Vagina (tissue), 2 donors: ENCODE measurements around the gene BCAT1.

Experiments
- POLR2A ChIP-seq, 2 donors: fragments of 450-650 bp; IDR thresholded peaks; one replicate each; pipeline ENCODE4 v1.6.1; 2017; ENCODE audit warnings: antibody characterized with exemption in 2 of 2, mild to moderate bottlenecking in 2 of 2, moderate library complexity in 2 of 2
- TF ChIP-seq, protein P1 (sequence below), 3 experiments: fragments of 450-650 bp in 2 of 3; fragments of 200-600 bp in 1 of 3; sonication (generic) in 1 of 3; IDR thresholded peaks; one replicate each; pipeline ENCODE4 v1.5.1; 2017 to 2019; ENCODE audit warnings: antibody characterized with exemption in 3 of 3, mild to moderate bottlenecking in 2 of 3, moderate library complexity in 2 of 3

DNA sequence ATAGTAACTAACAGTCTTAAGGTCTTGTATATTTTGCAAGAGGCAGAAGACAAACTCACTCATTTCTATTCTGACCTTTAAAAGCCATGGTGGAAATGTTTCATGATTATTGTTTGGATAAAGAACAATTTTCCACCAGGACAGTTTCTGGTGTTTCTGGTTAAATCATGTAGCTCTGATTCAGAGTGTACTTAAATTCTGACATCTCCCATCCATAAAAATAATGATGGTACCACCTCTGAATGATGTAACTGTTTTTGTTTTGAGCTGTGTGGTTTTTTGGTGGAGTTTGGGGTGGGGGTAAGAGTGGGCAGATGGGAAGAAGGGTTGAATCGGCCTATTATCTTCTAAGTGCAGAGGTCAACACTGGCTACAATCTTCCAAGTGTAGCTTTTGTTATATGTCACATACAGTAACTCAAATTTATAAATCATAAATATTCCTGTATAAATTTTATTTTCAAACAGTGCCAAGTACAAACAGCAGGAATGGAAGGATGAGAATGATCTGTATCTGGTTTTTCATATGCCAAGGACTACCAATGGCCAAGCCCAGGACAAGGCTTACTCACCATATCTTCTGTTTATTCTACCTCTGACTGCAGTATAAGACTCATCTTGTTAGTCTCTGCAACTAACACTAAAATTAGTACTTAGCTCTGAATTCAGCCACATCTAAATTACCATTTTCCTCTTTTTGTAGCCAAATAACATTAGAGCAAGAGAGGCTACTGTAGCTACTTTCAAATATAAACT, 108.7 kb downstream of the BCAT1 start:
- TF ChIP-seq, protein P1, sequence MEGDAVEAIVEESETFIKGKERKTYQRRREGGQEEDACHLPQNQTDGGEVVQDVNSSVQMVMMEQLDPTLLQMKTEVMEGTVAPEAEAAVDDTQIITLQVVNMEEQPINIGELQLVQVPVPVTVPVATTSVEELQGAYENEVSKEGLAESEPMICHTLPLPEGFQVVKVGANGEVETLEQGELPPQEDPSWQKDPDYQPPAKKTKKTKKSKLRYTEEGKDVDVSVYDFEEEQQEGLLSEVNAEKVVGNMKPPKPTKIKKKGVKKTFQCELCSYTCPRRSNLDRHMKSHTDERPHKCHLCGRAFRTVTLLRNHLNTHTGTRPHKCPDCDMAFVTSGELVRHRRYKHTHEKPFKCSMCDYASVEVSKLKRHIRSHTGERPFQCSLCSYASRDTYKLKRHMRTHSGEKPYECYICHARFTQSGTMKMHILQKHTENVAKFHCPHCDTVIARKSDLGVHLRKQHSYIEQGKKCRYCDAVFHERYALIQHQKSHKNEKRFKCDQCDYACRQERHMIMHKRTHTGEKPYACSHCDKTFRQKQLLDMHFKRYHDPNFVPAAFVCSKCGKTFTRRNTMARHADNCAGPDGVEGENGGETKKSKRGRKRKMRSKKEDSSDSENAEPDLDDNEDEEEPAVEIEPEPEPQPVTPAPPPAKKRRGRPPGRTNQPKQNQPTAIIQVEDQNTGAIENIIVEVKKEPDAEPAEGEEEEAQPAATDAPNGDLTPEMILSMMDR (IDR thresholded peaks at IDR 0.05) = no peak
- no peak for TF ChIP-seq POLR2A (IDR thresholded peaks at IDR 0.05)
